Fibroblast of lung (primary cell): ENCODE data around the gene FZR1. TPM values are rescaled to one million over a fixed set of nuclear protein-coding genes. Genes with fewer than 3 reads are reported as not detected.

Experiments
- DNase-seq, 2 donors: peaks; one replicate each; pipeline versions ENCODE4 v3.0.0 to v3.0.0-alpha.2; 2010; ENCODE audit warnings: low read depth in 2 of 2
- H2AFZ ChIP-seq: 2 replicates; pipeline ENCODE4 v1.5.1; 2012; ENCODE audit warnings: low read length, control low read depth, inconsistent platforms
- H3K27ac ChIP-seq: 2 replicates; pipeline ENCODE4 v1.5.1; 2011; ENCODE audit warnings: low read length, control low read depth; ENCODE audit not compliant: insufficient read depth
- H3K27me3 ChIP-seq: 2 replicates; pipeline ENCODE4 v1.5.1; 2011; ENCODE audit warnings: mild to moderate bottlenecking, low read length; ENCODE audit not compliant: control insufficient read depth, insufficient read depth
- H3K36me3 ChIP-seq: 2 replicates; pipeline ENCODE4 v1.5.1; 2011; ENCODE audit warnings: low read length; ENCODE audit not compliant: control insufficient read depth, insufficient read depth
- H3K4me1 ChIP-seq: 2 replicates; pipeline ENCODE4 v1.5.1; 2011; ENCODE audit warnings: low read length; ENCODE audit not compliant: control insufficient read depth, insufficient read depth; ENCODE audit errors: extremely low read depth
- H3K4me2 ChIP-seq: 2 replicates; pipeline ENCODE4 v1.5.1; 2011; ENCODE audit warnings: low read length, control low read depth; ENCODE audit not compliant: insufficient read depth; ENCODE audit errors: extremely low read depth
- H3K4me3 ChIP-seq, 4 experiments: fragments of 200-600 bp in 1 of 4; sonication (generic) in 1 of 4; replicated peaks in 1 of 4; 2 replicates each; pipeline ENCODE4 v1.5.1; 2011 to 2016; ENCODE audit warnings: low read length in 4 of 4, low read depth in 3 of 4, mild to moderate bottlenecking in 3 of 4, control low read depth in 2 of 4, inconsistent platforms in 1 of 4, mixed read lengths in 1 of 4; ENCODE audit not compliant: insufficient read depth in 1 of 4; ENCODE audit errors: control extremely low read depth in 1 of 4
- H3K79me2 ChIP-seq: 2 replicates; pipeline ENCODE4 v1.5.1; 2012; ENCODE audit warnings: mild to moderate bottlenecking, low read length, inconsistent platforms; ENCODE audit not compliant: control insufficient read depth, insufficient read depth
- H3K9ac ChIP-seq: 2 replicates; pipeline ENCODE4 v1.5.1; 2011; ENCODE audit warnings: mild to moderate bottlenecking, low read length, control low read depth; ENCODE audit not compliant: insufficient read depth
- H3K9me3 ChIP-seq: 2 replicates; pipeline ENCODE4 v1.5.1; 2012; ENCODE audit warnings: low read depth, low read length; ENCODE audit not compliant: control insufficient read depth, insufficient read depth
- H4K20me1 ChIP-seq: 2 replicates; pipeline ENCODE4 v1.5.1; 2011; ENCODE audit warnings: low read length; ENCODE audit not compliant: control insufficient read depth, insufficient read depth; ENCODE audit errors: extremely low read depth
- CTCF ChIP-seq, 2 donors: IDR thresholded peaks in 1 of 2; conservative IDR thresholded peaks in 1 of 2; 1 replicate in 1 of 2; 2 replicates in 1 of 2; pipeline ENCODE4 v1.5.1; 2011 to 2012; ENCODE audit warnings: low read length in 2 of 2, control low read depth in 1 of 2, inconsistent platforms in 1 of 2, low read depth in 1 of 2, mild to moderate bottlenecking in 1 of 2
- EZH2 ChIP-seq: IDR thresholded peaks from 2 replicates; pipeline ENCODE4 v1.5.1; 2012; ENCODE audit warnings: low read length, control low read depth, mild to moderate bottlenecking; ENCODE audit errors: missing control alignments
- polyA plus RNA-seq, 2 donors: library from polyadenylated mRNA; depleted of rRNA in 1 of 2; stranded (reverse) in 1 of 2; unstranded in 1 of 2; fragments of >200 nt; gene quantifications; 2 replicates each; pipeline ENCODE4 v1.2.1, GENCODE V29; 2011 to 2012; ENCODE audit warnings: missing spikeins in 1 of 2
- total RNA-seq: library from RNA; depleted of rRNA; stranded (reverse); fragments of >200 nt; gene quantifications from 2 replicates; pipeline ENCODE4 v1.2.1, GENCODE V29; 2014

The FZR1 gene
- total and polyA plus RNA-seq, 2 donors (not counting 1 experiment from before 2014, with no cell fraction given) = 15.0 to 38.0 TPM

- TF ChIP-seq CTCF (conservative IDR thresholded peaks at IDR 0.05 in 1 of 2, IDR thresholded peaks at IDR 0.05 in 1 of 2; ENCODE audit: low read depth in 1 of 2, low read length in 2 of 2) (no peak), EZH2 (no peak)
- Histone ChIP-seq H3K9ac (no peak overlapping the region), H3K27ac (no peak overlapping the region), H3K4me3 (no peak overlapping the region), H3K4me2 (no peak overlapping the region), H3K27me3 (peaks cover 12% of the 10 kb centered on the region), H3K9me3 (no peaks in the 10 kb centered on the region), H3K4me1 (no peaks in the 10 kb centered on the region), H3K36me3 (no peaks in the 10 kb centered on the region), H4K20me1 (no peaks in the 10 kb centered on the region), H2AFZ (no peak overlapping the region), H3K79me2 (no peaks in the 10 kb centered on the region)
- DNase-seq = no peak
Observed at GRCh38 chr19:3479177-3479833, 26.8 kb upstream of the FZR1 start.

- Histone ChIP-seq H3K4me3 (no peak overlapping the region), H4K20me1 (no peaks in the 10 kb centered on the region), H3K4me2 (no peak overlapping the region), H3K79me2 (no peaks in the 10 kb centered on the region), H3K27me3 (peaks cover 12% of the 10 kb centered on the region), H2AFZ (no peak overlapping the region), H3K9me3 (no peaks in the 10 kb centered on the region), H3K27ac (no peak overlapping the region), H3K9ac (no peak overlapping the region), H3K4me1 (no peaks in the 10 kb centered on the region), H3K36me3 (no peaks in the 10 kb centered on the region)
- DNase-seq = no peak
- TF ChIP-seq EZH2 (no peak), CTCF (conservative IDR thresholded peaks at IDR 0.05 in 1 of 2, IDR thresholded peaks at IDR 0.05 in 1 of 2; ENCODE audit: low read depth in 1 of 2, low read length in 2 of 2) (no peak)
Observed at GRCh38 chr19:3479834-3480215, 26.3 kb upstream of the FZR1 start.

GRCh38 chr19:3480383-3481091 lies 25.6 kb upstream of the FZR1 start, which contains the start of gene SMIM24:
TSS of gene SMIM24 (minus strand) at chr19:3480525. CDS start at chr19:3480463, 62 bp downstream.
- TF ChIP-seq CTCF (conservative IDR thresholded peaks at IDR 0.05 in 1 of 2, IDR thresholded peaks at IDR 0.05 in 1 of 2; ENCODE audit: low read depth in 1 of 2, low read length in 2 of 2) (no peak), EZH2 (no peak)
- H3K4me2 ChIP-seq = no peak within 1 kb of the TSS
- H3K4me1 ChIP-seq = no peaks in the 10 kb centered on the region
- H3K27ac ChIP-seq = no peak within 1 kb of the TSS
- H3K4me3 ChIP-seq = no peak within 1 kb of the TSS
- DNase-seq = no peak
- no peaks in the 10 kb centered on the region for H3K9me3 ChIP-seq
- H2AFZ ChIP-seq = no peak within 1 kb of the TSS
- H3K79me2 ChIP-seq = no peaks in the 10 kb centered on the region
- no peaks in the 10 kb centered on the region for H3K36me3 ChIP-seq
- no peak within 1 kb of the TSS for H3K9ac ChIP-seq
- H3K27me3 ChIP-seq = peaks cover 12% of the 10 kb centered on the region
- H4K20me1 ChIP-seq = no peaks in the 10 kb centered on the region
